Fibroblast of peridontal ligament (primary cell): ENCODE measurements around the gene PLEKHA7.

Source experiments
- DNase-seq: peaks from one replicate; pipeline ENCODE4 v3.0.0-alpha.2; 2010; ENCODE audit errors: extremely low read depth

The PLEKHA7 gene

GRCh38 chr11:16843294-16843693, 170.9 kb downstream of the PLEKHA7 start:
- DNase-seq: no peak

- no peak for DNase-seq
Measured at GRCh38 chr11:16841984-16842383, 172.2 kb downstream of the PLEKHA7 start.

- DNase-seq: no peak
Measured at GRCh38 chr11:16841481-16841880, 172.7 kb downstream of the PLEKHA7 start.

GRCh38 chr11:16840951-16841350, 173.3 kb downstream of the PLEKHA7 start:
- no peak for DNase-seq

- no peak for DNase-seq
Measured at GRCh38 chr11:16839821-16840220, 174.4 kb downstream of the PLEKHA7 start.

- no peak for DNase-seq
Measured at GRCh38 chr11:16834384-16834783, 179.8 kb downstream of the PLEKHA7 start.

GRCh38 chr11:16833026-16833425, 181.2 kb downstream of the PLEKHA7 start:
- DNase-seq: no peak

- DNase-seq: no peak
Measured at GRCh38 chr11:16832193-16832539, 182.0 kb downstream of the PLEKHA7 start.

GRCh38 chr11:16831316-16832192, 182.7 kb downstream of the PLEKHA7 start:
- DNase-seq: no peak

- DNase-seq: no peak
Measured at GRCh38 chr11:16827139-16827538, 187.1 kb downstream of the PLEKHA7 start.

- no peak for DNase-seq
Measured at GRCh38 chr11:16825968-16826367, 188.2 kb downstream of the PLEKHA7 start.

- DNase-seq: no peak
Measured at GRCh38 chr11:16825101-16825500, 189.1 kb downstream of the PLEKHA7 start.

GRCh38 chr11:16820324-16821092, 193.7 kb downstream of the PLEKHA7 start:
- peak; percentile 69 for DNase-seq

- no peak for DNase-seq
Measured at GRCh38 chr11:16818284-16818683, 195.9 kb downstream of the PLEKHA7 start.

GRCh38 chr11:16817351-16817750, 196.9 kb downstream of the PLEKHA7 start:
- DNase-seq: no peak

- no peak for DNase-seq
Measured at GRCh38 chr11:16816358-16817270, 197.6 kb downstream of the PLEKHA7 start.

- no peak for DNase-seq
Measured at GRCh38 chr11:16815047-16815767, 199.0 kb downstream of the PLEKHA7 start.

- no peak for DNase-seq
Measured at GRCh38 chr11:16814410-16815046, 199.7 kb downstream of the PLEKHA7 start.

- no peak for DNase-seq
Measured at GRCh38 chr11:16813126-16813525, 201.1 kb downstream of the PLEKHA7 start.

- no peak for DNase-seq
Measured at GRCh38 chr11:16812274-16812673, 201.9 kb downstream of the PLEKHA7 start.
